A673 (cell line): Measurements from ENCODE around the gene GLI2. TPM values are rescaled to one million over a fixed set of nuclear protein-coding genes. Genes with fewer than 3 reads are reported as not detected.

Experiments
- BruUV-seq: library from RNA; stranded (reverse); fragments of 400-500 nt; replicated peaks from 2 replicates; lab custom pipeline; 2021; lab: Mats Ljungman, UMichigan
- CTCF ChIA-PET: fragments of 300-600 bp; sonication (Branson Sonifier 250); formaldehyde crosslinking; loops from one replicate; lab custom pipeline; 2022; ENCODE audit warnings: antibody characterized with exemption; lab: Charles Lee
- POLR2A ChIA-PET: fragments of 300-600 bp; sonication (Branson Sonifier 250); formaldehyde crosslinking; loops from one replicate; lab custom pipeline; 2022; ENCODE audit warnings: antibody characterized with exemption; ENCODE audit not compliant: low non-redundant PET; lab: Charles Lee
- DNase-seq: peaks from one replicate; pipeline ENCODE4 v3.0.0-alpha.2; 2015; ENCODE audit warnings: low spot score
- H3K27ac ChIP-seq: fragments of 200-600 bp; sonication (generic); 2 replicates; pipeline ENCODE4 v1.5.1; 2016; ENCODE audit warnings: mixed run types, low read depth, mild to moderate bottlenecking, mixed read lengths, antibody characterized with exemption, low read length; ENCODE audit not compliant: poor library complexity, severe bottlenecking
- H3K27me3 ChIP-seq: fragments of 200-600 bp; sonication (generic); replicated peaks from 2 replicates; pipeline ENCODE4 v1.6.1; 2017; ENCODE audit warnings: mixed run types, low read depth, mild to moderate bottlenecking, mixed read lengths, antibody characterized with exemption, low read length; ENCODE audit not compliant: insufficient read depth, poor library complexity
- H3K36me3 ChIP-seq: fragments of 200-600 bp; sonication (generic); 2 replicates; pipeline ENCODE4 v1.6.1; 2016; ENCODE audit warnings: mixed run types, mild to moderate bottlenecking, mixed read lengths, antibody characterized with exemption, low read length; ENCODE audit not compliant: insufficient read depth, poor library complexity, severe bottlenecking
- H3K4me1 ChIP-seq: fragments of 200-600 bp; sonication (generic); 2 replicates; pipeline ENCODE4 v1.6.1; 2017; ENCODE audit warnings: mixed run types, mild to moderate bottlenecking, mixed read lengths, antibody characterized with exemption, low read length; ENCODE audit not compliant: insufficient read depth, poor library complexity, severe bottlenecking
- H3K4me3 ChIP-seq: fragments of 200-600 bp; sonication (generic); 2 replicates; pipeline ENCODE4 v1.5.1; 2016; ENCODE audit warnings: low read depth, mixed run types, mild to moderate bottlenecking, mixed read lengths, low read length; ENCODE audit not compliant: poor library complexity, severe bottlenecking
- H3K9me3 ChIP-seq: fragments of 200-600 bp; sonication (generic); 2 replicates; pipeline ENCODE4 v1.6.1; 2016; ENCODE audit warnings: mixed run types, low read depth, mild to moderate bottlenecking, mixed read lengths, antibody characterized with exemption, low read length; ENCODE audit not compliant: poor library complexity, severe bottlenecking
- CTCF ChIP-seq: fragments of 300-800, 200-600 bp; sonication (generic); conservative IDR thresholded peaks from 2 replicates; pipeline ENCODE4 v1.5.1; 2017; ENCODE audit warnings: low read depth, mild to moderate bottlenecking, antibody characterized with exemption, low read length, moderate library complexity, mixed read lengths
- EZH2 ChIP-seq: fragments of 200-600 bp; sonication (generic); IDR thresholded peaks from 2 replicates; pipeline ENCODE4 v1.6.1; 2017; ENCODE audit warnings: borderline replicate concordance, low read depth, mild to moderate bottlenecking, mixed read lengths, antibody characterized with exemption, low read length; ENCODE audit not compliant: poor library complexity, severe bottlenecking
- intact Hi-C: fragments of 100-400 bp; cut with micrococcal nuclease; formaldehyde crosslinking; loops from one replicate; pipeline ENCODE4 v1.10.0; 2022; ENCODE audit not compliant: unreplicated experiment
- total RNA-seq: library from RNA; stranded (reverse); gene quantifications from 2 replicates; pipeline ENCODE4 v1.2.3, GENCODE V29; 2021

The GLI2 gene
- total RNA-seq, 1 experiment from 2014 or later, result 8.1 TPM

GRCh38 chr2:120701096-120701495, 34.6 kb upstream of the GLI2 start:
- Histone ChIP-seq H3K4me3 (no peak overlapping the region), H3K36me3 (no peaks in the 10 kb centered on the region), H3K9me3 (no peaks in the 10 kb centered on the region), H3K4me1 (no peaks in the 10 kb centered on the region), H3K27ac (no peak overlapping the region), H3K27me3 (no peaks in the 10 kb centered on the region)
- DNase-seq, result no peak
- ChIA-PET POLR2A (no interaction called here), CTCF (no interaction called here)
- intact Hi-C loops, result no loop called here
- TF ChIP-seq EZH2, result no peak
- no peak for TF ChIP-seq CTCF
- BruUV-seq, result no TSS peak

DNA sequence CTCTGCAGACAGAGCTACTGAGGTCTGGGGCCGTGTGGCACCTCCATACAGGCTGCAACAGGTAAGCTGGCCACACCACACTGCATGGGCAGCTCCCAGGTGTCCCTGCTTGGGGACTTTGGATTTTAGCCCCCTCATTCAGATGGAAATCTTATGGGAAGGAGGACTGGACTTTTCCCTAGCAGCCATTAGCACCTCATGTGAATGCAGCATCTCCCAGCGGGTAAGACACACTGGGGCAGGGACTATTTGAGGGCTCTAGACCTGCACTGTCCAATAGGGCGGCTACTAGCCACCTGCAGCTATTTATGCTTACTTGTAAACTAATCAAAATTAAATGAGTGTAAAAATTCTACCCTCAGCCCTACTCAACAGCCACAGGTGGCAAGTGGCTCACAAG, 34.2 kb upstream of the GLI2 start:
- Histone ChIP-seq H3K27ac (no peak overlapping the region), H3K36me3 (no peaks in the 10 kb centered on the region), H3K4me3 (no peak overlapping the region), H3K9me3 (no peaks in the 10 kb centered on the region), H3K4me1 (no peaks in the 10 kb centered on the region), H3K27me3 (no peaks in the 10 kb centered on the region)
- TF ChIP-seq EZH2, result no peak
- no peak for TF ChIP-seq CTCF
- no TSS peak for BruUV-seq
- ChIA-PET POLR2A (no interaction called here), CTCF (no interaction called here)
- no peak for DNase-seq
- intact Hi-C loops, result no loop called here

- no peaks in the 10 kb centered on the region for H3K36me3 ChIP-seq
- no peaks in the 10 kb centered on the region for H3K9me3 ChIP-seq
- no peak overlapping the region for H3K27ac ChIP-seq
- BruUV-seq, result no TSS peak
- intact Hi-C loops, result no loop called here
- POLR2A ChIA-PET, result no interaction called here
- DNase-seq, result no peak
- CTCF ChIA-PET, result no interaction called here
- H3K4me3 ChIP-seq, result no peak overlapping the region
- no peaks in the 10 kb centered on the region for H3K4me1 ChIP-seq
- TF ChIP-seq EZH2, result no peak
- TF ChIP-seq CTCF, result no peak
- H3K27me3 ChIP-seq, result no peaks in the 10 kb centered on the region
Measured at GRCh38 chr2:120702061-120702460, 33.6 kb upstream of the GLI2 start.
